Spleen (tissue), 11 donors: ENCODE data around the gene PHRF1. TPM values are rescaled to one million over a fixed set of nuclear protein-coding genes. Genes with fewer than 3 reads are reported as not detected.

Source experiments
- DNase-seq: peaks from one replicate; pipeline ENCODE4 v3.0.0-alpha.2; 2020
- H3K27ac ChIP-seq, 8 donors: fragments of 200-600 bp; sonication (generic) in 7 of 8; 1 replicate in 4 of 8; 2 replicates in 4 of 8; pipeline versions ENCODE4 v1.5.0 to v1.8.0; 2016 to 2021; ENCODE audit warnings: inconsistent platforms in 4 of 8, mild to moderate bottlenecking in 4 of 8, moderate library complexity in 1 of 8
- H3K27me3 ChIP-seq, 7 donors: fragments of 200-600 bp; sonication (generic) in 6 of 7; replicated peaks in 1 of 7; 1 replicate in 4 of 7; 2 replicates in 3 of 7; pipeline versions ENCODE4 v1.5.0 to v1.8.0; 2016 to 2021; ENCODE audit warnings: inconsistent platforms in 3 of 7, mild to moderate bottlenecking in 1 of 7
- H3K36me3 ChIP-seq, 6 donors: fragments of 200-600 bp; sonication (generic) in 5 of 6; 1 replicate in 4 of 6; 2 replicates in 2 of 6; pipeline versions ENCODE4 v1.5.0 to v1.8.0; 2016 to 2021; ENCODE audit warnings: inconsistent platforms in 2 of 6
- H3K4me1 ChIP-seq, 6 donors: fragments of 200-600 bp; sonication (generic) in 5 of 6; 1 replicate in 3 of 6; 2 replicates in 3 of 6; pipeline versions ENCODE4 v1.5.0 to v1.8.0; 2016 to 2021; ENCODE audit warnings: inconsistent platforms in 3 of 6
- H3K4me3 ChIP-seq, 8 donors: fragments of 200-600 bp; sonication (generic) in 7 of 8; 1 replicate in 4 of 8; 2 replicates in 4 of 8; pipeline versions ENCODE4 v1.5.0 to v1.8.0; 2016 to 2021; ENCODE audit warnings: inconsistent platforms in 4 of 8, mild to moderate bottlenecking in 4 of 8, moderate library complexity in 2 of 8
- H3K9me3 ChIP-seq, 8 donors: fragments of 200-600 bp; sonication (generic) in 7 of 8; 1 replicate in 4 of 8; 2 replicates in 4 of 8; pipeline versions ENCODE4 v1.5.0 to v1.8.0; 2016 to 2021; ENCODE audit warnings: inconsistent platforms in 4 of 8
- CTCF ChIP-seq, 11 experiments: fragments of 200-600 bp in 7 of 11; fragments of 450-650 bp in 4 of 11; sonication (generic) in 4 of 11; IDR thresholded peaks in 8 of 11; conservative IDR thresholded peaks in 3 of 11; 1 replicate in 7 of 11; 2 replicates in 4 of 11; pipeline versions ENCODE4 v1.4.0 to v1.8.0; 2016 to 2021; ENCODE audit warnings: antibody characterized with exemption in 11 of 11, inconsistent platforms in 4 of 11, mild to moderate bottlenecking in 1 of 11
- POLR2A ChIP-seq, 3 donors: fragments of 450-650 bp; IDR thresholded peaks; one replicate each; pipeline ENCODE4 v1.5.1; 2017; ENCODE audit warnings: antibody characterized with exemption in 3 of 3, mild to moderate bottlenecking in 1 of 3
- POLR2AphosphoS5 ChIP-seq, 3 donors: sonication (generic); formaldehyde crosslinking; IDR thresholded peaks; one replicate each; pipeline ENCODE4 v1.5.1; 2017; ENCODE audit warnings: antibody characterized with exemption in 3 of 3
- WGBS, 5 donors: extraction: QIAGEN DNeasy Blood & Tissue Kit in 3 of 5; methylation state at CpG; one replicate each; pipeline versions ENCODE4 v1.1.5 to v1.1.7; 2013 to 2018; 5-methylcytosine and 5-hydroxymethylcytosine counted together
- intact Hi-C: fragments of 100-400 bp; cut with DNase I; formaldehyde crosslinking; loops from one replicate; pipeline ENCODE4 v1.15.0; 2023; ENCODE audit warnings: low total_unique reads
- polyA plus RNA-seq, 3 donors: library from polyadenylated mRNA; stranded (reverse); fragments of 200-250 nt; gene quantifications; one replicate each; pipeline ENCODE4 v1.2.1, GENCODE V29; 2013
- total RNA-seq, 7 donors: library from RNA; depleted of rRNA in 3 of 7; stranded (reverse); fragments of >200 nt in 3 of 7; fragmentation: NEBNext Ultra II Directional in 4 of 7; extraction: Animal tissue kit (Norgen Biotek cat#: 25700) in 4 of 7; gene quantifications; one replicate each; pipeline versions ENCODE4 v1.1.0 to v1.2.1, GENCODE V29; 2016 to 2021
- donor health status: healthy with polysubstance abuse.
- donor health status: DM: no; HTN: no; CAD: no; lungs with moderate emphysema.
- donor health status: DM: no; HTN: no; CAD: no.
- donor health status: Bipolar disorder and iron deficiency.
- donor health status: healthy.
- donor health status: DM: no; HTN: no; CAD: no.
- donor health status: DM: yes; HTN: yes; CAD: no.

The PHRF1 gene
- total and polyA plus RNA-seq, 10 donors = 7.3 to 41.5 (median 30.6) TPM

GRCh38 chr11:617912-618682 lies 41.8 kb downstream of the PHRF1 start:
- Histone ChIP-seq H3K27me3 (no peaks in the 10 kb centered on the region), H3K4me1 (peaks cover 21 to 55% (median 37%) of the 10 kb centered on the region in 6 donors), H3K27ac (no peak overlapping the region), H3K4me3 (no peak overlapping the region), H3K9me3 (no peaks in the 10 kb centered on the region), H3K36me3 (peaks cover 0 to 54% (median 13%) of the 10 kb centered on the region in 6 donors)
- intact Hi-C loops = no loop called here
- TF ChIP-seq POLR2A (IDR thresholded peaks at IDR 0.05) (no peak), POLR2AphosphoS5 (IDR thresholded peaks at IDR 0.05) (peak in 1 of 3 donors; percentile 44), CTCF (IDR thresholded peaks at IDR 0.05 in 8 of 11, conservative IDR thresholded peaks at IDR 0.05 in 3 of 11) (no peak)
- 92 to 96% (median 94%) methylated on average over 15 to 25 of the region's 25 CpGs for WGBS, 5 donors
- no peak for DNase-seq

GRCh38 chr11:618856-619627 lies 42.8 kb downstream of the PHRF1 start:
- TF ChIP-seq POLR2A (IDR thresholded peaks at IDR 0.05) (no peak), POLR2AphosphoS5 (IDR thresholded peaks at IDR 0.05) (no peak), CTCF (IDR thresholded peaks at IDR 0.05 in 8 of 11, conservative IDR thresholded peaks at IDR 0.05 in 3 of 11) (no peak)
- intact Hi-C loops = no loop called here
- DNase-seq = peak; percentile 74
- H3K27ac ChIP-seq = no peak overlapping the region
- H3K9me3 ChIP-seq = no peaks in the 10 kb centered on the region
- no peak overlapping the region for H3K4me3 ChIP-seq
- H3K36me3 ChIP-seq = peaks cover 0 to 46% (median 9%) of the 10 kb centered on the region in 6 donors
- 89 to 95% (median 93%) methylated on average over 11 to 24 of the region's 24 CpGs for WGBS, 5 donors
- H3K27me3 ChIP-seq = peaks cover 0 to 2% (median 0%) of the 10 kb centered on the region in 7 donors
- H3K4me1 ChIP-seq = peaks cover 17 to 45% (median 27%) of the 10 kb centered on the region in 6 donors

GRCh38 chr11:619628-620050 lies 43.4 kb downstream of the PHRF1 start:
- 87 to 95% (median 92%) methylated on average over 9 to 22 of the region's 22 CpGs for WGBS, 5 donors
- H3K4me3 ChIP-seq = no peak overlapping the region
- peaks cover 0 to 8% (median 0%) of the 10 kb centered on the region in 7 donors for H3K27me3 ChIP-seq
- intact Hi-C loops = no loop called here
- TF ChIP-seq POLR2A (IDR thresholded peaks at IDR 0.05) (no peak), POLR2AphosphoS5 (IDR thresholded peaks at IDR 0.05) (peak in 1 of 3 donors; percentile 38)
- no peak for DNase-seq
- peaks cover 11 to 39% (median 21%) of the 10 kb centered on the region in 6 donors for H3K4me1 ChIP-seq
- peaks cover 0 to 43% (median 4%) of the 10 kb centered on the region in 6 donors for H3K36me3 ChIP-seq
- H3K27ac ChIP-seq = no peak overlapping the region
- H3K9me3 ChIP-seq = no peaks in the 10 kb centered on the region

- intact Hi-C loops = no loop called here
- 92 to 98% (median 95%) methylated on average over 10 to 13 of the region's 13 CpGs for WGBS, 5 donors
- TF ChIP-seq CTCF (IDR thresholded peaks at IDR 0.05 in 8 of 11, conservative IDR thresholded peaks at IDR 0.05 in 3 of 11) = no peak
- no peak for TF ChIP-seq POLR2AphosphoS5 (IDR thresholded peaks at IDR 0.05)
- TF ChIP-seq POLR2A (IDR thresholded peaks at IDR 0.05) = no peak
- H3K9me3 ChIP-seq = no peaks in the 10 kb centered on the region
- peaks cover 7 to 34% (median 16%) of the 10 kb centered on the region in 6 donors for H3K4me1 ChIP-seq
- no peak overlapping the region for H3K4me3 ChIP-seq
- DNase-seq = peak; percentile 54
- peaks cover 0 to 38% (median under 1%) of the 10 kb centered on the region in 6 donors for H3K36me3 ChIP-seq
- H3K27ac ChIP-seq = no peak overlapping the region
- H3K27me3 ChIP-seq = peaks cover 0 to 14% (median 2%) of the 10 kb centered on the region in 7 donors
Observed at GRCh38 chr11:620201-620600, 43.9 kb downstream of the PHRF1 start.
